NB4 (cell line): Measurements from ENCODE around the gene ZCCHC7.

Source experiments
- DNase-seq: peaks from one replicate; pipeline ENCODE4 v3.0.0; 2010; ENCODE audit warnings: low read depth
- H3K4me3 ChIP-seq: one replicate; pipeline ENCODE4 v1.5.1; 2011; ENCODE audit warnings: mild to moderate bottlenecking, low read depth, low read length, moderate library complexity
- MAX ChIP-seq: IDR thresholded peaks from 2 replicates; pipeline ENCODE4 v1.6.1; 2011; ENCODE audit warnings: low read depth, low read length
- MYC ChIP-seq: IDR thresholded peaks from 2 replicates; pipeline ENCODE4 v1.6.1; 2011; ENCODE audit warnings: low read depth, low read length
- POLR2A ChIP-seq: IDR thresholded peaks from 2 replicates; pipeline ENCODE4 v1.6.1; 2011; ENCODE audit warnings: mild to moderate bottlenecking; ENCODE audit not compliant: insufficient read length; ENCODE audit errors: extremely low read depth
- TF ChIP-seq, protein P1 (sequence below): IDR thresholded peaks from one replicate; pipeline ENCODE4 v1.5.1; 2012; ENCODE audit warnings: low read depth, low read length

ZCCHC7 gene

GRCh38 chr9:37206121-37206620 lies 85.8 kb downstream of the ZCCHC7 start:
- no peak for DNase-seq
- no peak for TF ChIP-seq MAX
- no peak overlapping the region for H3K4me3 ChIP-seq

DNA sequence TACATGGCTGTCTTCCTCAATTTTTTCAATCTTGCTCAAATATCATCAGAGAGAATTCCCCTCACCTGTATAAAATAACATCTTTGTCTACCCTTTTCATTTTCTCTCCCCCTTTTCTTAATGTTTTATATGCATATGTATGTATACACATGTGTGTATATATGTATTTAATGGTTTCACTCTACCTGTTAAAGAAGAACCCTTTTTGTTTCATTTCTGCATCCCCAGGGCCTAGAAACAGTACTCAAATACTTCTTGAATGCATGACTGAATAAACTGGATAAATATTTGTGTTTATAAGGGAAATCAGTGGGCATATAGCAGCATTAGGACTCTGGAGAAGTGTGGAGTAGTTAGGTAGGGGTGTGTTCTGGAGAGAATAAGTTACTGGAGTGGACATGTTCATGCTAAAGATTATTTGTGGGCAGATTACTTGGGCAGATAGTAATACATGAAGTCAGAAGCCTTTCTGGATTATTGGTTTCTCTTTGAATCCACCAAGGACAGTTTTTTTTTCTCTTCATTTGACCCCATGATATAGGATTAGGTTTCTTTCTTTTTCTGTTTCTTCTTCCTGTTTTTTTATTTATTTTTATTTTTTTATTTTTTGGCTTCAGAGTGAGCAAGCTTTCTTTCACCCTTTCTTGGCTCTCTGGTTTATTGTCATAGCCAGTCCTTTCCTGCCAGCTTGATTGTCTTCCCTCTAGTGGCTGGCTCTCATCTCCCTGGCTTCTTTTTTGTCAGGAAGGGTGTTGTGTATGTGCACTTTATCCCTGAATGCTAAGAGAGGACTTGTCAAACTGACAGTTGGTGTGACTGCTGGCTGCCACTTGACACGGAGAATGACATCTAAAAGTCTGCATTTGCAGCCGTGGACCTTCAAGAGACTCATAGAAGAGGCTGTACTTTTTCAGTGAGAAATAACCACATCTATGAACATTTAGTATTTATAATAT lies 89.3 kb downstream of the ZCCHC7 start:
- no peak for TF ChIP-seq MAX
- no peak for TF ChIP-seq MYC
- TF ChIP-seq, protein P1, sequence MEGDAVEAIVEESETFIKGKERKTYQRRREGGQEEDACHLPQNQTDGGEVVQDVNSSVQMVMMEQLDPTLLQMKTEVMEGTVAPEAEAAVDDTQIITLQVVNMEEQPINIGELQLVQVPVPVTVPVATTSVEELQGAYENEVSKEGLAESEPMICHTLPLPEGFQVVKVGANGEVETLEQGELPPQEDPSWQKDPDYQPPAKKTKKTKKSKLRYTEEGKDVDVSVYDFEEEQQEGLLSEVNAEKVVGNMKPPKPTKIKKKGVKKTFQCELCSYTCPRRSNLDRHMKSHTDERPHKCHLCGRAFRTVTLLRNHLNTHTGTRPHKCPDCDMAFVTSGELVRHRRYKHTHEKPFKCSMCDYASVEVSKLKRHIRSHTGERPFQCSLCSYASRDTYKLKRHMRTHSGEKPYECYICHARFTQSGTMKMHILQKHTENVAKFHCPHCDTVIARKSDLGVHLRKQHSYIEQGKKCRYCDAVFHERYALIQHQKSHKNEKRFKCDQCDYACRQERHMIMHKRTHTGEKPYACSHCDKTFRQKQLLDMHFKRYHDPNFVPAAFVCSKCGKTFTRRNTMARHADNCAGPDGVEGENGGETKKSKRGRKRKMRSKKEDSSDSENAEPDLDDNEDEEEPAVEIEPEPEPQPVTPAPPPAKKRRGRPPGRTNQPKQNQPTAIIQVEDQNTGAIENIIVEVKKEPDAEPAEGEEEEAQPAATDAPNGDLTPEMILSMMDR: no peak
- TF ChIP-seq POLR2A: no peak
- DNase-seq: no peak
- no peak overlapping the region for H3K4me3 ChIP-seq

DNA sequence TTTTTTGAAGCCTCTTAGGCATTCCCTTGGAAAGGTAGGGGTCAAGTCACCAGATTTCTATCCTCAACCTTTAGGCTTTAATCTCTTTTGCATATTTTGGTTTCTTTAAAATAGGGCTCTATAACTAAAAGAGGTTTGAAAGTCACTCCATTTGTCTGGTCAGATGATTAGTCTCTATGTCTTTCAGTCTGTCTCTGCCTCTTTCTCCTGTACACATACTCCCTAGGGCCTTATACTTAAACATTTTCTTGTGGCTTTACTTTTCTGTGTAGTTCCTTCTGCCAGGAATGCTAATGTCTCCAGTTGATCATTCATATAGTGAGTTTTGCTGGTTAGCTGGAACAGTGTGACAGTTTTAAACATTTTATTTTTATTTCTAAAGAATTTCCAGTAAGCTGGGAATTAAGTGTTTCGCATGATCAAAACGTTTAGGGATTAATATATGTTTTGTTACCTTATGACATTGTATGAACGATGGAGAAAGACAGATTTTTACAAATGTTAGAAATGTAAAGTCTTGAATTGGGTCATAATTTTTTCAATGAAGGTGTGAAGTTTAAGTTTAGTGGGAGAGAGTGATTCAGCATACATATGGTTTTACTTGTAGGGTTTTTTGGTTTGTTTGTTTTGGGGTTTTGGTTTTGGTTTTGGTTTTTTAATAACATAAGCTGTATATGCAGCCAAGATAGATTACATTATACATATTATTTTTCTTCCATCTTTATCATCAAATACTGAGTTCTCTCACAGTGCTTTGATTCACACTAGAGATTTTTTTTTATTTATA lies 90.6 kb downstream of the ZCCHC7 start:
- TF ChIP-seq MAX (no peak), POLR2A (no peak), MYC (no peak)
- TF ChIP-seq, protein P1: no peak
- H3K4me3 ChIP-seq: no peak overlapping the region
- DNase-seq: no peak

GRCh38 chr9:37212435-37212834 lies 92.1 kb downstream of the ZCCHC7 start:
- no peak overlapping the region for H3K4me3 ChIP-seq
- DNase-seq: no peak
- TF ChIP-seq MYC: no peak
- no peak for TF ChIP-seq MAX
- TF ChIP-seq, protein P1: no peak

DNA sequence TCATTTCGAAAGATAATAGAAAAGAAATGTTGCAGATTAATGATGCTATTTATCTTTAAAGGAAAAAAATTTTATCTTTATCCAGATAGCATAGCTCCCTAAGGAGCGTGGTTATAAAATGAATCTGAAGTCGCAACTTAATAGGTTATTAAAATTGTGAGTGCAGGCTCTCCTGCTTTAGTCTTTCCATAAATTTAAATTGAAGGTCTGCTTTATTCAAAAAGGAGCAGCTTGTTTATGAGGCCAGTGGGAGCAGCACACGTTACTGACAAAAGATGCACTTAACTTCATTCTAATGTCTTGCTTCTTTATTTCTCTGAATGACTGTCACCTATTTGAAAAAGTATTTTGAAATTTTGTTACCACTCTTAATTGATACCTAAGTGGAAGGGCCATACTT lies 95.0 kb downstream of the ZCCHC7 start:
- no peak overlapping the region for H3K4me3 ChIP-seq
- no peak for DNase-seq

More for the DNA sequence above, 95.0 kb downstream of the ZCCHC7 start:
- no peak for TF ChIP-seq POLR2A
- no peak for TF ChIP-seq MAX
- no peak for TF ChIP-seq MYC
- TF ChIP-seq, protein P1: no peak
